SK-N-MC (cell line): ENCODE results near the gene ZNF644.

ENCODE experiments used
- EZH2 ChIP-seq: fragments of 200-600 bp; sonication (generic); IDR thresholded peaks from one replicate; pipeline ENCODE4 v1.6.1; 2017; ENCODE audit warnings: antibody characterized with exemption
- POLR2AphosphoS5 ChIP-seq: IDR thresholded peaks from 2 replicates; pipeline ENCODE4 v1.6.1; 2012; ENCODE audit warnings: mild to moderate bottlenecking, low read depth, low read length, borderline replicate concordance

GRCh38 chr1:90922996-90923395 lies 98.8 kb downstream of the ZNF644 start:
- TF ChIP-seq EZH2 (no peak), POLR2AphosphoS5 (no peak)
